HCT116 (cell line): ENCODE measurements around the gene PSEN2.

ENCODE experiments used
- CTCF ChIP-seq, 3 experiments: fragments of 200-600 bp in 1 of 3; sonication (generic) in 1 of 3; IDR thresholded peaks in 2 of 3; conservative IDR thresholded peaks in 1 of 3; 2 replicates each; pipeline ENCODE4 v1.5.1; 2012 to 2017; ENCODE audit warnings: low read depth in 2 of 3, low read length in 2 of 3, antibody characterized with exemption in 1 of 3, borderline replicate concordance in 1 of 3, control low read depth in 1 of 3, mild to moderate bottlenecking in 1 of 3, mixed read lengths in 1 of 3, mixed run types in 1 of 3, moderate library complexity in 1 of 3; ENCODE audit not compliant: insufficient read depth in 1 of 3
- ELF1 ChIP-seq: IDR thresholded peaks from 2 replicates; pipeline ENCODE4 v1.6.1; 2012; ENCODE audit warnings: low read depth, borderline replicate concordance
- EZH2 ChIP-seq: fragments of 200-600 bp; sonication (generic); IDR thresholded peaks from 2 replicates; pipeline ENCODE4 v1.6.1; 2017; ENCODE audit warnings: antibody characterized with exemption, mixed run types
- FOSL1 ChIP-seq: IDR thresholded peaks from 2 replicates; pipeline ENCODE4 v1.6.1; 2012; ENCODE audit warnings: low read depth
- JUND ChIP-seq: IDR thresholded peaks from 2 replicates; pipeline ENCODE4 v1.6.1; 2012
- POLR2A ChIP-seq: IDR thresholded peaks from 2 replicates; pipeline ENCODE4 v1.7.0; 2011; ENCODE audit warnings: borderline replicate concordance; ENCODE audit not compliant: insufficient read depth, insufficient read length; ENCODE audit errors: extremely low read depth
- POLR2AphosphoS5 ChIP-seq: IDR thresholded peaks from 2 replicates; pipeline ENCODE4 v1.6.1; 2011; ENCODE audit warnings: mild to moderate bottlenecking, low read depth, low read length, moderate library complexity
- REST ChIP-seq: IDR thresholded peaks from 2 replicates; pipeline ENCODE4 v1.6.1; 2012; ENCODE audit warnings: low read depth
- SP1 ChIP-seq: IDR thresholded peaks from 2 replicates; pipeline ENCODE4 v1.6.1; 2012; ENCODE audit warnings: low read depth
- ZFX ChIP-seq: fragments of 450-650 bp; IDR thresholded peaks from 2 replicates; pipeline ENCODE4 v1.6.1; 2017
- ZNF274 ChIP-seq: fragments of 200-500 bp; sonication (Bioruptor generic); IDR thresholded peaks from 2 replicates; pipeline ENCODE4 v1.6.1; 2014; ENCODE audit warnings: mild to moderate bottlenecking, low read depth, low read length, inconsistent platforms

GRCh38 chr1:226864311-226864710 lies 6.1 kb upstream of the PSEN2 start:
- TF ChIP-seq POLR2A (no peak), CTCF (IDR thresholded peaks at IDR 0.05 in 2 of 3, conservative IDR thresholded peaks at IDR 0.05 in 1 of 3; ENCODE audit: borderline replicate concordance in 1 of 3, insufficient read depth in 1 of 3, low read depth in 2 of 3, low read length in 2 of 3) (no peak), ELF1 (no peak), JUND (no peak), EZH2 (no peak), ZFX (no peak), SP1 (no peak), POLR2AphosphoS5 (no peak), FOSL1 (no peak), ZNF274 (no peak), REST (no peak)
